H9 (cell line): ENCODE data around the gene FAF1. TPM values are rescaled to one million over a fixed set of nuclear protein-coding genes. Genes with fewer than 3 reads are reported as not detected.

ENCODE experiments used
- DNase-seq: peaks from one replicate; pipeline ENCODE4 v3.0.0-alpha.2; 2017
- H2AFZ ChIP-seq: one replicate; pipeline ENCODE4 v1.6.1; 2013; ENCODE audit warnings: mild to moderate bottlenecking, low read length, control low read depth, moderate library complexity
- H2AK5ac ChIP-seq: 2 replicates; pipeline ENCODE4 v1.6.1; 2013; ENCODE audit warnings: low read length, control low read depth, mixed read lengths; ENCODE audit not compliant: insufficient read length
- H2BK120ac ChIP-seq: one replicate; pipeline ENCODE4 v1.6.1; 2013; ENCODE audit warnings: low read depth, mild to moderate bottlenecking, low read length, control low read depth, inconsistent platforms; ENCODE audit not compliant: poor library complexity, severe bottlenecking
- H2BK12ac ChIP-seq: 2 replicates; pipeline ENCODE4 v1.6.1; 2013; ENCODE audit warnings: low read length, control low read depth, mixed read lengths, low read depth; ENCODE audit not compliant: insufficient read length
- H2BK15ac ChIP-seq: 2 replicates; pipeline ENCODE4 v1.6.1; 2013; ENCODE audit warnings: low read depth, low read length, control low read depth
- H2BK20ac ChIP-seq: one replicate; pipeline ENCODE4 v1.6.1; 2013; ENCODE audit warnings: low read depth, mild to moderate bottlenecking, low read length, control low read depth, inconsistent platforms; ENCODE audit not compliant: poor library complexity, severe bottlenecking
- H2BK5ac ChIP-seq: 2 replicates; pipeline ENCODE4 v1.6.1; 2013; ENCODE audit warnings: low read length, control low read depth, mixed read lengths; ENCODE audit not compliant: insufficient read length
- H3K14ac ChIP-seq: 2 replicates; pipeline ENCODE4 v1.6.1; 2013; ENCODE audit warnings: low read length, control low read depth; ENCODE audit not compliant: insufficient read depth
- H3K18ac ChIP-seq: 2 replicates; pipeline ENCODE4 v1.6.1; 2013; ENCODE audit warnings: low read depth, mild to moderate bottlenecking, mixed read lengths, low read length, control low read depth; ENCODE audit not compliant: insufficient read length
- H3K23ac ChIP-seq: 2 replicates; pipeline ENCODE4 v1.6.1; 2013; ENCODE audit warnings: low read length, control low read depth, mixed read lengths, low read depth; ENCODE audit not compliant: insufficient read length
- H3K23me2 ChIP-seq: 2 replicates; pipeline ENCODE4 v1.6.1; 2013; ENCODE audit warnings: low read depth, mild to moderate bottlenecking, mixed read lengths, low read length, control low read depth; ENCODE audit not compliant: insufficient read length, poor library complexity, severe bottlenecking
- H3K27ac ChIP-seq: 2 replicates; pipeline ENCODE4 v1.5.1; 2013; ENCODE audit warnings: low read length, control low read depth, mixed read lengths, low read depth; ENCODE audit not compliant: insufficient read length
- H3K27me3 ChIP-seq: 2 replicates; pipeline ENCODE4 v1.6.1; 2013; ENCODE audit warnings: low read length, control low read depth, inconsistent platforms; ENCODE audit not compliant: insufficient read depth
- H3K4ac ChIP-seq: 2 replicates; pipeline ENCODE4 v1.6.1; 2013; ENCODE audit warnings: low read depth, mild to moderate bottlenecking, control low read depth, inconsistent platforms, low read length, moderate library complexity
- H3K4me1 ChIP-seq: 2 replicates; pipeline ENCODE4 v1.6.1; 2013; ENCODE audit warnings: low read length, control low read depth, inconsistent platforms; ENCODE audit not compliant: insufficient read depth
- H3K4me2 ChIP-seq: 2 replicates; pipeline ENCODE4 v1.6.1; 2013; ENCODE audit warnings: low read length, control low read depth, mixed read lengths; ENCODE audit not compliant: insufficient read length, insufficient read depth
- H3K56ac ChIP-seq: 2 replicates; pipeline ENCODE4 v1.6.1; 2013; ENCODE audit warnings: low read depth, mild to moderate bottlenecking, mixed read lengths, low read length, control low read depth; ENCODE audit not compliant: insufficient read length
- H3K79me1 ChIP-seq: 2 replicates; pipeline ENCODE4 v1.6.1; 2013; ENCODE audit warnings: low read depth, mild to moderate bottlenecking, moderate library complexity, low read length, control low read depth, inconsistent platforms; ENCODE audit not compliant: insufficient read depth, poor library complexity, severe bottlenecking
- H3K79me2 ChIP-seq: 2 replicates; pipeline ENCODE4 v1.6.1; 2013; ENCODE audit warnings: low read length, control low read depth, inconsistent platforms; ENCODE audit not compliant: insufficient read depth
- H3K9ac ChIP-seq: 2 replicates; pipeline ENCODE4 v1.6.1; 2013; ENCODE audit warnings: low read length, control low read depth, mixed read lengths; ENCODE audit not compliant: insufficient read length; ENCODE audit errors: extremely low read depth
- H3K9me3 ChIP-seq: one replicate; pipeline ENCODE4 v1.6.1; 2013; ENCODE audit warnings: low read depth, low read length, inconsistent platforms; ENCODE audit not compliant: control insufficient read depth
- H3T11ph ChIP-seq: one replicate; pipeline ENCODE4 v1.6.1; 2013; ENCODE audit warnings: mild to moderate bottlenecking, low read length, control low read depth, inconsistent platforms
- H4K20me1 ChIP-seq: one replicate; pipeline ENCODE4 v1.6.1; 2013; ENCODE audit not compliant: control insufficient read depth, insufficient read length, insufficient read depth
- H4K5ac ChIP-seq: 2 replicates; pipeline ENCODE4 v1.6.1; 2013; ENCODE audit warnings: low read depth, mild to moderate bottlenecking, mixed read lengths, low read length, control low read depth; ENCODE audit not compliant: insufficient read length
- H4K8ac ChIP-seq: replicated peaks from 2 replicates; pipeline ENCODE4 v1.6.1; 2013; ENCODE audit warnings: low read length, control low read depth, mixed read lengths, low read depth; ENCODE audit not compliant: insufficient read length
- H4K91ac ChIP-seq: 2 replicates; pipeline ENCODE4 v1.6.1; 2013; ENCODE audit warnings: low read depth, mild to moderate bottlenecking, moderate library complexity, mixed read lengths, low read length, control low read depth; ENCODE audit not compliant: insufficient read length
- H3K27ac Mint-ChIP-seq, 3 experiments: 2 replicates in 2 of 3; 3 replicates in 1 of 3; pipeline ENCODE4 v1.8.0; 2020 to 2021; ENCODE audit warnings: mixed read lengths in 3 of 3, mild to moderate bottlenecking in 1 of 3, moderate library complexity in 1 of 3
- H3K27me3 Mint-ChIP-seq: 2 replicates; pipeline ENCODE4 v1.8.0; 2021; ENCODE audit warnings: low read depth, mild to moderate bottlenecking, moderate library complexity, mixed read lengths
- H3K36me3 Mint-ChIP-seq, 3 experiments: 2 replicates in 2 of 3; 3 replicates in 1 of 3; pipeline ENCODE4 v1.8.0; 2020 to 2021; ENCODE audit warnings: low read depth in 3 of 3, mixed read lengths in 3 of 3; ENCODE audit not compliant: insufficient read depth in 1 of 3
- H3K4me1 Mint-ChIP-seq, 2 experiments: 2 replicates each; pipeline ENCODE4 v1.8.0; 2020; ENCODE audit warnings: mixed read lengths in 2 of 2
- H3K4me3 Mint-ChIP-seq, 2 experiments: 2 replicates in 1 of 2; 3 replicates in 1 of 2; pipeline ENCODE4 v1.8.0; 2020 to 2021; ENCODE audit warnings: mild to moderate bottlenecking in 2 of 2, mixed read lengths in 2 of 2, moderate library complexity in 1 of 2
- H3K9me3 Mint-ChIP-seq, 2 experiments: 2 replicates in 1 of 2; 3 replicates in 1 of 2; pipeline ENCODE4 v1.8.0; 2020; ENCODE audit warnings: mild to moderate bottlenecking in 2 of 2, mixed read lengths in 2 of 2, moderate library complexity in 1 of 2
- CTCF ChIP-seq: fragments of 200-600 bp; sonication (generic); conservative IDR thresholded peaks from 3 replicates; pipeline ENCODE4 v1.8.0; 2021; ENCODE audit warnings: antibody characterized with exemption, mild to moderate bottlenecking
- WGBS: extraction: QIAGEN DNeasy Blood & Tissue Kit; methylation state at CpG from one replicate; pipeline ENCODE4 v1.1.7; 2013; ENCODE audit warnings: missing lambda C conversion rate, low lambda C conversion rate, mixed read lengths; ENCODE audit not compliant: insufficient read length; ENCODE audit errors: extremely low coverage; 5-methylcytosine and 5-hydroxymethylcytosine counted together
- total RNA-seq: library from RNA; stranded (reverse); gene quantifications from 2 replicates; pipeline ENCODE4 v1.2.1, GENCODE V29; 2021

The FAF1 gene
- total RNA-seq, 1 experiment from 2014 or later: 60.8 TPM

- Mint-ChIP-seq H3K27me3 (no peaks in the 10 kb centered on the region), H3K27ac (no peak overlapping the region; a peak in 1 of 7 replicates), H3K4me3 (no peak overlapping the region), H3K4me1 (no peaks in the 10 kb centered on the region), H3K9me3 (peaks cover 6 to 10% of the 10 kb centered on the region in 2 experiments; a peak in 3 of 5 replicates), H3K36me3 (peaks cover 2 to 18% (median 4%) of the 10 kb centered on the region in 3 experiments; a peak in 4 of 7 replicates)
- no peak for DNase-seq
- H4K20me1 ChIP-seq: no peaks in the 10 kb centered on the region
- no peaks in the 10 kb centered on the region; the same call in 1 of the 2 replicates for H3K27me3 ChIP-seq
- no peak overlapping the region for H3T11ph ChIP-seq
- no peak overlapping the region for H2BK15ac ChIP-seq
- H3K23ac ChIP-seq: no peak overlapping the region
- no peak overlapping the region for H2BK12ac ChIP-seq
- H4K5ac ChIP-seq: no peak overlapping the region
- H3K14ac ChIP-seq: no peak overlapping the region
- H3K18ac ChIP-seq: no peak overlapping the region
- no peak overlapping the region for H3K9ac ChIP-seq
- no peak overlapping the region for H2BK120ac ChIP-seq
- H2AK5ac ChIP-seq: no peak overlapping the region
- TF ChIP-seq CTCF: no peak
- no peak overlapping the region for H3K4ac ChIP-seq
- no peak overlapping the region for H2BK20ac ChIP-seq
- H2AFZ ChIP-seq: no peak overlapping the region
- H2BK5ac ChIP-seq: no peak overlapping the region
- WGBS: no CpG with 5 or more reads among the region's 7 CpGs
- H3K4me1 ChIP-seq: no peaks in the 10 kb centered on the region
- no peaks in the 10 kb centered on the region for H3K9me3 ChIP-seq
- H3K4me2 ChIP-seq: no peak overlapping the region
- H3K27ac ChIP-seq: no peak overlapping the region
- H3K56ac ChIP-seq: no peak overlapping the region
- no peaks in the 10 kb centered on the region for H3K23me2 ChIP-seq
- H3K79me2 ChIP-seq: no peaks in the 10 kb centered on the region; the same call in 1 of the 2 replicates
- no peak overlapping the region for H4K91ac ChIP-seq
- H3K79me1 ChIP-seq: no peaks in the 10 kb centered on the region
- no peak overlapping the region for H4K8ac ChIP-seq
These were observed 109.0 kb downstream of the FAF1 start for GRCh38 chr1:50851034-50851433.
